H1 (cell line): Measurements from ENCODE around the gene HMCN1. TPM values are rescaled to one million over a fixed set of nuclear protein-coding genes. Genes with fewer than 3 reads are reported as not detected.

Experiments
- CTCF ChIA-PET: fragments of 300-600 bp; sonication (Branson Sonifier 250); formaldehyde crosslinking; loops from one replicate; lab custom pipeline; 2021; ENCODE audit not compliant: partially characterized antibody; lab: Charles Lee
- POLR2A ChIA-PET: fragments of 300-600 bp; sonication (Branson Sonifier 250); formaldehyde crosslinking; loops from one replicate; lab custom pipeline; 2021; ENCODE audit warnings: inconsistent platforms; ENCODE audit not compliant: partially characterized antibody; lab: Charles Lee
- DNase-seq, 2 experiments: peaks; one replicate each; pipeline versions ENCODE4 v3.0.0 to v3.0.0-alpha.2; 2010 to 2022; ENCODE audit warnings: low spot score in 2 of 2, low read depth in 1 of 2, mixed read lengths in 1 of 2
- FAIRE-seq: peaks from 2 replicates; lab custom pipeline; 2011; peaks lifted over from hg19 to GRCh38; lab: Jason Lieb, UNC
- H2AFZ ChIP-seq: 2 replicates; pipeline ENCODE4 v1.8.1; 2012; ENCODE audit warnings: low read length, inconsistent platforms
- H2AK5ac ChIP-seq: 2 replicates; pipeline ENCODE4 v1.6.1; 2013; ENCODE audit warnings: low read depth, low read length
- H2BK120ac ChIP-seq: replicated peaks from 2 replicates; pipeline ENCODE3; 2013; ENCODE audit warnings: low read depth, low read length, inconsistent platforms
- H2BK12ac ChIP-seq: 2 replicates; pipeline ENCODE4 v1.6.1; 2013; ENCODE audit warnings: low read depth, low read length
- H2BK15ac ChIP-seq: 2 replicates; pipeline ENCODE4 v1.6.1; 2013; ENCODE audit warnings: low read length
- H2BK20ac ChIP-seq: 2 replicates; pipeline ENCODE4 v1.6.1; 2013; ENCODE audit warnings: low read length
- H2BK5ac ChIP-seq: 2 replicates; pipeline ENCODE4 v1.6.1; 2013; ENCODE audit warnings: low read depth, low read length
- H3K14ac ChIP-seq: 2 replicates; pipeline ENCODE4 v1.6.1; 2013; ENCODE audit warnings: inconsistent platforms; ENCODE audit not compliant: insufficient read length
- H3K18ac ChIP-seq: 2 replicates; pipeline ENCODE4 v1.6.1; 2013; ENCODE audit warnings: low read length; ENCODE audit errors: extremely low read depth
- H3K23ac ChIP-seq: 2 replicates; pipeline ENCODE4 v1.6.1; 2013; ENCODE audit warnings: inconsistent platforms; ENCODE audit not compliant: insufficient read length
- H3K23me2 ChIP-seq: 2 replicates; pipeline ENCODE4 v1.6.1; 2013; ENCODE audit warnings: low read depth, low read length
- H3K27ac ChIP-seq: 2 replicates; pipeline ENCODE4 v1.6.1; 2011; ENCODE audit warnings: low read depth, low read length, inconsistent platforms
- H3K27me3 ChIP-seq, 4 experiments: replicated peaks in 1 of 4; 1 replicate in 1 of 4; 2 replicates in 3 of 4; pipeline versions ENCODE4 v1.6.1 to v1.8.1; 2011 to 2013; ENCODE audit warnings: low read length in 3 of 4, mild to moderate bottlenecking in 3 of 4, inconsistent platforms in 2 of 4, mixed read lengths in 2 of 4, moderate library complexity in 1 of 4; ENCODE audit not compliant: control insufficient read depth in 3 of 4, insufficient read depth in 3 of 4; ENCODE audit errors: extremely low read depth in 1 of 4
- H3K36me3 ChIP-seq, 4 experiments: 2 replicates each; pipeline versions ENCODE4 v1.6.1 to v1.8.1; 2011 to 2013; ENCODE audit warnings: mild to moderate bottlenecking in 4 of 4, low read length in 3 of 4, moderate library complexity in 2 of 4, control low read depth in 1 of 4, inconsistent platforms in 1 of 4; ENCODE audit not compliant: insufficient read depth in 4 of 4, control insufficient read depth in 2 of 4
- H3K4ac ChIP-seq: replicated peaks from 2 replicates; pipeline ENCODE3; 2013; ENCODE audit warnings: low read length, low read depth, mixed read lengths, inconsistent platforms; ENCODE audit not compliant: insufficient read length
- H3K4me1 ChIP-seq, 4 experiments: replicated peaks in 1 of 4; 1 replicate in 1 of 4; 2 replicates in 3 of 4; pipeline versions ENCODE4 v1.6.1 to v1.8.1; 2011 to 2013; ENCODE audit warnings: low read length in 3 of 4, inconsistent platforms in 2 of 4, mixed read lengths in 1 of 4; ENCODE audit not compliant: insufficient read depth in 4 of 4, control insufficient read depth in 3 of 4
- H3K4me2 ChIP-seq, 2 experiments: 2 replicates each; pipeline versions ENCODE4 v1.6.1 to v1.8.1; 2011 to 2013; ENCODE audit warnings: low read depth in 2 of 2, low read length in 2 of 2, control low read depth in 1 of 2, inconsistent platforms in 1 of 2, mild to moderate bottlenecking in 1 of 2; ENCODE audit not compliant: insufficient read depth in 1 of 2
- H3K4me3 ChIP-seq, 4 experiments: fragments of 200-600, 300-600 bp in 1 of 4; sonication (generic), shearing (Covaris generic), sonication (Bioruptor Twin) in 1 of 4; 2 replicates each; pipeline versions ENCODE4 v1.5.1 to v1.8.1; 2011 to 2016; ENCODE audit warnings: low read length in 4 of 4, low read depth in 3 of 4, control low read depth in 2 of 4, inconsistent platforms in 2 of 4, mild to moderate bottlenecking in 2 of 4, mixed read lengths in 1 of 4, moderate library complexity in 1 of 4; ENCODE audit not compliant: insufficient read depth in 2 of 4; ENCODE audit errors: extremely low read depth in 1 of 4
- H3K56ac ChIP-seq: replicated peaks from 2 replicates; pipeline ENCODE3; 2013; ENCODE audit warnings: low read depth, mild to moderate bottlenecking, mixed read lengths, low read length, inconsistent platforms; ENCODE audit not compliant: insufficient read length
- H3K79me1 ChIP-seq: 2 replicates; pipeline ENCODE4 v1.6.1; 2013; ENCODE audit warnings: low read depth, low read length, control low read depth
- H3K79me2 ChIP-seq, 2 experiments: 2 replicates each; pipeline versions ENCODE4 v1.6.1 to v1.8.1; 2012 to 2013; ENCODE audit warnings: low read length in 2 of 2, mild to moderate bottlenecking in 2 of 2, inconsistent platforms in 1 of 2; ENCODE audit not compliant: insufficient read depth in 2 of 2, control insufficient read depth in 1 of 2
- H3K9ac ChIP-seq, 4 experiments: replicated peaks in 1 of 4; 1 replicate in 1 of 4; 2 replicates in 3 of 4; pipeline versions ENCODE4 v1.6.1 to v1.8.1; 2011 to 2013; ENCODE audit warnings: low read depth in 3 of 4, low read length in 3 of 4, control low read depth in 2 of 4, mild to moderate bottlenecking in 2 of 4, moderate library complexity in 2 of 4, inconsistent platforms in 1 of 4; ENCODE audit errors: extremely low read depth in 1 of 4
- H3K9me3 ChIP-seq, 2 experiments: 2 replicates each; pipeline versions ENCODE4 v1.6.1 to v1.8.1; 2012 to 2013; ENCODE audit warnings: mild to moderate bottlenecking in 2 of 2, moderate library complexity in 2 of 2, control low read depth in 1 of 2, inconsistent platforms in 1 of 2, low read depth in 1 of 2, low read length in 1 of 2, mixed read lengths in 1 of 2; ENCODE audit not compliant: insufficient read depth in 2 of 2
- H4K20me1 ChIP-seq, 2 experiments: replicated peaks in 1 of 2; 2 replicates each; pipeline versions ENCODE3 to v1.8.1; 2011 to 2013; ENCODE audit warnings: inconsistent platforms in 2 of 2, low read length in 2 of 2, mild to moderate bottlenecking in 1 of 2; ENCODE audit not compliant: insufficient read depth in 2 of 2, control insufficient read depth in 1 of 2
- H4K5ac ChIP-seq: 2 replicates; pipeline ENCODE4 v1.6.1; 2013; ENCODE audit warnings: low read length, low read depth, mixed read lengths, inconsistent platforms; ENCODE audit not compliant: insufficient read length
- H4K8ac ChIP-seq: 2 replicates; pipeline ENCODE4 v1.8.0; 2013; ENCODE audit warnings: mild to moderate bottlenecking, moderate library complexity, low read length, inconsistent platforms; ENCODE audit not compliant: insufficient read depth; ENCODE audit errors: extremely low read depth
- H4K91ac ChIP-seq: replicated peaks from 2 replicates; pipeline ENCODE3; 2013; ENCODE audit warnings: low read length, mixed read lengths, inconsistent platforms; ENCODE audit not compliant: insufficient read length
- CTBP2 ChIP-seq: IDR thresholded peaks from 2 replicates; pipeline ENCODE4 v1.7.0; 2011; ENCODE audit warnings: borderline replicate concordance, mild to moderate bottlenecking, moderate library complexity, mixed read lengths, low read length; ENCODE audit not compliant: insufficient read depth, insufficient read length
- CTCF ChIP-seq, 3 experiments: IDR thresholded peaks; 1 replicate in 2 of 3; 2 replicates in 1 of 3; pipeline versions ENCODE4 v1.5.1 to v1.6.1; 2011; ENCODE audit warnings: low read length in 3 of 3, mild to moderate bottlenecking in 3 of 3, inconsistent platforms in 2 of 3, low read depth in 1 of 3, moderate library complexity in 1 of 3; ENCODE audit not compliant: insufficient read depth in 1 of 3; ENCODE audit errors: control extremely low read depth in 1 of 3
- FOSL1 ChIP-seq: IDR thresholded peaks from 2 replicates; pipeline ENCODE4 v1.6.1; 2011; ENCODE audit warnings: mild to moderate bottlenecking, low read depth, low read length, moderate library complexity; ENCODE audit not compliant: insufficient read depth
- NANOG ChIP-seq: IDR thresholded peaks from 2 replicates; pipeline ENCODE4 v1.6.1; 2011; ENCODE audit warnings: low read length, low read depth, mild to moderate bottlenecking, inconsistent platforms; ENCODE audit not compliant: insufficient read depth, poor library complexity, severe bottlenecking
- POLR2AphosphoS5 ChIP-seq: IDR thresholded peaks from 2 replicates; pipeline ENCODE4 v1.6.1; 2011; ENCODE audit warnings: low read depth, low read length
- SP2 ChIP-seq: IDR thresholded peaks from 2 replicates; pipeline ENCODE4 v1.6.1; 2012; ENCODE audit warnings: mild to moderate bottlenecking, low read length, inconsistent platforms
- WGBS, 2 experiments: shearing (Covaris generic) in 1 of 2; methylation state at CpG; one replicate each; pipeline versions ENCODE4 v1.1.6 to v1.1.7; 2013 to 2015; ENCODE audit warnings: low lambda C conversion rate in 2 of 2, mixed read lengths in 2 of 2, inconsistent platforms in 1 of 2, low coverage in 1 of 2, missing lambda C conversion rate in 1 of 2; ENCODE audit not compliant: insufficient replicate concordance in 2 of 2, insufficient coverage in 1 of 2, insufficient read length in 1 of 2; ENCODE audit errors: extremely low coverage in 1 of 2, missing lambda C conversion rate in 1 of 2; 5-methylcytosine and 5-hydroxymethylcytosine counted together
- polyA plus RNA-seq, 7 experiments: library from polyadenylated mRNA; depleted of rRNA in 3 of 7; stranded (reverse) in 5 of 7; unstranded in 2 of 7; fragments of >200 nt in 5 of 7; fragments of 200-250 nt in 2 of 7; gene quantifications; 1 replicate in 5 of 7; 2 replicates in 1 of 7; 4 replicates in 1 of 7; pipeline versions ENCODE4 v1.2.1 to v1.2.3, GENCODE V29; 2011 to 2013; ENCODE audit warnings: missing spikeins in 2 of 7, mixed read lengths in 2 of 7
- total RNA-seq: library from RNA; stranded (reverse); fragmentation: NEBNext Ultra II Directional; extraction: Animal tissue kit (Norgen Biotek cat#: 25700); gene quantifications from 2 replicates; pipeline ENCODE4 v1.2.1, GENCODE V29; 2021

Gene HMCN1
- total and polyA plus RNA-seq, 2 of the 8 experiments (the other 6 are each of a cell fraction or from before 2014, with no cell fraction given): 13.8 to 14.6 TPM

- Histone ChIP-seq H3K27me3 (peaks cover 0 to 1% (median 0%) of the 10 kb centered on the region in 4 experiments; a peak in 1 of 7 replicates), H3K23ac (no peak overlapping the region), H3K27ac (no peak overlapping the region), H3K18ac (no peak overlapping the region), H4K5ac (no peak overlapping the region), H3K9ac (no peak overlapping the region), H3K4ac (no peak overlapping the region), H3K4me2 (no peak overlapping the region), H3K79me1 (no peaks in the 10 kb centered on the region), H3K4me1 (peaks cover 0 to 4% (median 1%) of the 10 kb centered on the region in 4 experiments; a peak in 1 of 7 replicates), H2BK5ac (no peak overlapping the region), H4K91ac (no peak overlapping the region), H3K56ac (no peak overlapping the region), H2BK20ac (no peak overlapping the region), H3K79me2 (no peaks in the 10 kb centered on the region), H2AFZ (no peak overlapping the region), H3K36me3 (no peaks in the 10 kb centered on the region), H3K14ac (no peak overlapping the region), H4K20me1 (no peaks in the 10 kb centered on the region), H2BK120ac (no peak overlapping the region), H4K8ac (no peak overlapping the region), H3K23me2 (no peaks in the 10 kb centered on the region), H3K4me3 (no peak overlapping the region), H3K9me3 (no peaks in the 10 kb centered on the region), H2AK5ac (no peak overlapping the region), H2BK15ac (no peak overlapping the region), H2BK12ac (no peak overlapping the region)
- 97% methylated on average over 1 of the region's 1 CpG; no CpG with 5 or more reads in 1 of the 2 experiments for WGBS, 2 experiments
- no peak for TF ChIP-seq SP2
- TF ChIP-seq NANOG: no peak
- no peak for TF ChIP-seq FOSL1
- no peak for TF ChIP-seq CTBP2
- no peak for TF ChIP-seq POLR2AphosphoS5
- TF ChIP-seq CTCF (IDR thresholded peaks at IDR 0.05; ENCODE audit: control extremely low read depth in 1 of 3, insufficient read depth in 1 of 3, low read depth in 1 of 3, low read length in 3 of 3): no peak
- ChIA-PET CTCF (no interaction called here), POLR2A (no interaction called here)
- FAIRE-seq: no peak
- no peak for DNase-seq
Measured at GRCh38 chr1:185860311-185860710, 126.1 kb downstream of the HMCN1 start.
